GM12873 (cell line): Measurements from ENCODE around the gene ADCYAP1R1.

Experiments
- CTCF ChIP-seq: IDR thresholded peaks from 2 replicates; pipeline ENCODE4 v1.5.1; 2012; ENCODE audit warnings: low read depth, mild to moderate bottlenecking, moderate library complexity, low read length, control low read depth; ENCODE audit not compliant: insufficient read depth; ENCODE audit errors: missing control alignments

ADCYAP1R1 gene

GRCh38 chr7:31082017-31082416 lies 29.9 kb downstream of the ADCYAP1R1 start:
- TF ChIP-seq CTCF, result no peak

GRCh38 chr7:31082447-31082846 lies 30.3 kb downstream of the ADCYAP1R1 start:
- no peak for TF ChIP-seq CTCF

- TF ChIP-seq CTCF, result no peak
Observed at GRCh38 chr7:31083210-31083786, 31.2 kb downstream of the ADCYAP1R1 start.

- TF ChIP-seq CTCF, result no peak
Observed at GRCh38 chr7:31084226-31084625, 32.1 kb downstream of the ADCYAP1R1 start.

GRCh38 chr7:31087351-31087750 lies 35.2 kb downstream of the ADCYAP1R1 start:
- no peak for TF ChIP-seq CTCF

GRCh38 chr7:31091924-31092434 lies 39.9 kb downstream of the ADCYAP1R1 start:
- no peak for TF ChIP-seq CTCF

GRCh38 chr7:31092606-31093005 lies 40.5 kb downstream of the ADCYAP1R1 start:
- TF ChIP-seq CTCF, result no peak
